ENCODE measurements around the gene PATJ.
A peak's percentile ranks its signal among the peaks of the same experiment; 100 is the strongest.
"Not testable (repeated sequence)": the region's sequence is repeated elsewhere in the genome, so short reads cannot be mapped to it uniquely, and the experiment has no call there.

PATJ gene

GRCh38 chr1:61741711-61742619, at the start of gene PATJ:
PATJ (plus strand) TSS chr1:61742480; CDS start chr1:61762893, 20,413 bp downstream.
- DNase-seq (ENCODE audit: low read depth in 2 of 2): peak; percentile 24 to 45

GRCh38 chr1:61699911-61700851, 42.1 kb upstream of the PATJ start:
- DNase-seq (ENCODE audit: low read depth in 2 of 2): no peak

- DNase-seq (ENCODE audit: low read depth in 2 of 2): no peak
Observed at GRCh38 chr1:61708953-61709907, 33.0 kb upstream of the PATJ start.

GRCh38 chr1:61709908-61710289, 32.4 kb upstream of the PATJ start:
- DNase-seq (ENCODE audit: low read depth in 2 of 2): no peak

GRCh38 chr1:61711257-61711656, 31.0 kb upstream of the PATJ start:
- DNase-seq (ENCODE audit: low read depth in 2 of 2): not testable (repeated sequence)

- no peak for DNase-seq (ENCODE audit: low read depth in 2 of 2)
Observed at GRCh38 chr1:61711969-61712368, 30.3 kb upstream of the PATJ start.

- DNase-seq (ENCODE audit: low read depth in 2 of 2): not testable (repeated sequence)
Observed at GRCh38 chr1:61718996-61719663, 23.1 kb upstream of the PATJ start.

- no peak for DNase-seq (ENCODE audit: low read depth in 2 of 2)
Observed at GRCh38 chr1:61724506-61724812, 17.8 kb upstream of the PATJ start.

- peak; percentile 65 to 72 for DNase-seq (ENCODE audit: low read depth in 2 of 2)
Observed at GRCh38 chr1:61724813-61725694, 17.2 kb upstream of the PATJ start, which contains the start of gene TM2D1. TM2D1 (minus strand) TSS chr1:61725141; CDS start chr1:61725120, 21 bp downstream.

GRCh38 chr1:61727544-61727943, 14.7 kb upstream of the PATJ start:
- DNase-seq (ENCODE audit: low read depth in 2 of 2): no peak

- DNase-seq (ENCODE audit: low read depth in 2 of 2): not testable (repeated sequence)
Observed at GRCh38 chr1:61730679-61731078, 11.6 kb upstream of the PATJ start.

- no peak for DNase-seq (ENCODE audit: low read depth in 2 of 2)
Observed at GRCh38 chr1:61732726-61733125, 9.6 kb upstream of the PATJ start.

- no peak for DNase-seq (ENCODE audit: low read depth in 2 of 2)
Observed at GRCh38 chr1:61740751-61741700, 1.3 kb upstream of the PATJ start.

- DNase-seq (ENCODE audit: low read depth in 2 of 2): no peak
Observed at GRCh38 chr1:61742620-61743430, 545 bp downstream of the PATJ start.

GRCh38 chr1:61743431-61743705, 1.1 kb downstream of the PATJ start:
- no peak for DNase-seq (ENCODE audit: low read depth in 2 of 2)

- DNase-seq (ENCODE audit: low read depth in 2 of 2): no peak
Observed at GRCh38 chr1:61743716-61744580, 1.7 kb downstream of the PATJ start.

- DNase-seq (ENCODE audit: low read depth in 2 of 2): no peak
Observed at GRCh38 chr1:61746813-61747212, 4.5 kb downstream of the PATJ start.

Measured in stimulated activated CD8-positive, alpha-beta memory T cell treated with anti-CD3 and anti-CD28 coated beads, Interleukin-2, amount 100 ng/mL, for 1 hour (primary cell).